NCI-H1105 (cell line): ENCODE data around the gene FGF3.

Experiments used
- DNase-seq: peaks from one replicate; lab custom pipeline; 2025; lab: John Stamatoyannopoulos, UW

The FGF3 gene

GRCh38 chr11:69818603-69819441 lies at the start of gene FGF3:
TSS of gene FGF3 (minus strand) at chr11:69819416. CDS start at chr11:69818933, 483 bp downstream.
- DNase-seq = no peak

DNA sequence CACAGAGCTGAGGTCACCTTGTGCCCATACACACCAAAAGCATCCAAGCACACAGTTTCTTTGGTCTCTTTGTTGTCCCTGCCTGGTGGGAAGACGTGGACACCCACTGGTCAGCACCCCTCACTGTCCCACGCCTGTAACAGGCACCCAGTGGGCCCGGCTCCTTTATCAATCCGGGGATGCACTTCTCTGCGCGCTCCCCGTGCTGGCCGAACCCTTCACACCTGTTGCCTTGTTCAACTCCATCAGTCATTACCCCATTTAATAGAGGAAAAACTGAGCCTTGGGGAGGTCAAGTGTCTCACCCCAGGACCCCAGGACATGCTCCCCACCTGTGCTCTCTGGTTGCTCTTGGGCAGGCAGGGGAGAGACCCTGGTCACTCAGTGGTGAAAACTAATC lies 49.7 kb upstream of the FGF3 start:
- DNase-seq = no peak

GRCh38 chr11:69868006-69868810 lies 49.0 kb upstream of the FGF3 start:
- no peak for DNase-seq

DNA sequence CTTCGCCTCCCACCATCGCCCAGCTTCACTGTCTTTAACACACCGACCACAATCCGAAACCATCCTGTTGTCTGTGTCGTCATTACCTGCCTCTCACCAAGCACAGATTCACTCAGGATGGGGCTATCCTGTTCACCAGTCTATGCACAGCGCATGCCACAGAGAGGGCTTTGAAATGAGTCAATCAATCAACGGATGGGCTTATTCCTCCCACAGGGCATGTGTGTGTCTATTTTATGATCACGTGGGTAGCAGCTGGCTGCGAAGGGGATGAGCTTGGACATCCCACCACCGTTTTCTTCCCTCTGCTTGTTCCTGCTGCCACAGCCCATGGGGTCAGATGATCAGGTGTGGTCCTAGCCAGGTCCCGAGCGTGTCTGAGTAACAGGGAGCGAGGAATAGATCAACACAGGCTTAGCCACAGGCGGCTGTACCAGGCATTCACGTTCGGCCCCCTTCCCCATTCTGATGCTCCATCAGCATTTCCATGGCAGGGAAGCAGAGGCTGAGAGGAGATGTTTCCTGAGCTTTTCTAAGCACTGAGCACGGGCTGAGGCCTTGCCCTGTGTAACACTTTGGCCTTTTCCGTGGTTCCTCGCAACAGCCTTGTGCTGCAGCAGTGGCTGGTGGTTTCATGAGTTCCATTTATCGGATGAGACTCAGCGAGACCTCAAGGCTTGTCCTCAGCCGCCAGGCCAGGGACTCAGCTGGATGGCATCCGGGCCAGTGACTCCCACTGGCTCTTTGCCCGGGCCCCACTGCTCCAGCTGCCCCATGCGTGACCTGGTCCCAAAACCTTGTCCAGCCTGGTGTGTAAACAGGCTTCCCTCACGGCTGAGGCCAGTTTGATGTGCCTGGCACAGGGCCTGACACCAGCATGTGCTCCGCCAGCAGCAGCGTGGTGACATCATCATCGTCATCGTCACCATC lies 48.1 kb upstream of the FGF3 start:
- DNase-seq = no peak

- no peak for DNase-seq
Observed at GRCh38 chr11:69866648-69867047, 47.4 kb upstream of the FGF3 start.

DNA sequence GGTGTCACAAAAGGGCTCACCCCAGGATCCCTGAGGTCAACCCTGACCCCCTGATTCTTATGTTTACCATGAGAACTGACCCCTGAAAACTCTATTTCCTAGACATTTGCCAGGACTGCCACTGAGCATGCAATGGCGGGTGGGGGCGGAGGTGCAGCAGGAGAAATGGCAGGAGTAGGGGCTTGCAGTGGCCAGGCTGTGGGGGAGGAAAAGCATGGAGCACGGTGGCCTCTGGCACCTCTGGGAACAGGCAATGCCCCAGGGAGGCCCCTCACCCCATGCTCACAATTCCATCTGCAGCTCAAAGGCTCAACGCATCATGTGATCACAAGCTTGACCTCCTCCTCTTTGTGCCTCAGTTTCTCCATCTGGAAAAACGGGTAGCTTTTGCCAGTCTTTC lies 46.5 kb upstream of the FGF3 start:
- DNase-seq = no peak

GRCh38 chr11:69864686-69865661 lies 45.8 kb upstream of the FGF3 start:
- no peak for DNase-seq

DNA sequence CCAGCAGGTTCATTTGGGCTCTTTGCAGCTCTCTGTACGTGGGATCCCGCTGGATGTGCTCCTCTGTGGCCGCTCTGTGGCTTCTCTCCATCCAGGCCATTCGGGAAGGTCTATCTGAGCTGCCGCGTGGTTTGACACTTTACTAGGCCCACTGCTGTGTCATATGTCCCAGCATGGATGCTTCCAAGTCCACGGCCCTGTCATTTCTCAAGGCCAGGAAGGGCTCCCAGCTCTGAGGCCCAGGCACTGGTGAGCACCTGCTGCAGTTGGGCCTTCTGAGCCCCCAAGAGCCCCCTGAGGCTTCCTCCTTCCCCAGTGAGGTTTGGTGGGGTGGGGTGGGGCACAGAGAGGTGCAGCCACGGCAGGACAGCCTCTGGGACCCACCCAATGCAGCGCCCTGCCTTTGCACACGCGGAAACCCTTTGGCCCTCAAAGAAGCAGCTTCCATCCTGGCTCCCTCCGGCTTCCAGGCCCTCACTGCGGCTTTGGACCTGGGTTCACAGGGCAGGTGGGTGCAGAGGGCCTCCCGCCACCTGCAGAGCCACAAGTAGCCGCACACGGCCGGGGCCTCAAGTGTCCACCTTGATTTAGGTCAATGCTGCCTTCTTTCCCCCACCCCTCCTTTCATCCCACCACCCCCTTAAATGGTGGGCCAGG lies 44.5 kb upstream of the FGF3 start:
- DNase-seq = no peak

DNA sequence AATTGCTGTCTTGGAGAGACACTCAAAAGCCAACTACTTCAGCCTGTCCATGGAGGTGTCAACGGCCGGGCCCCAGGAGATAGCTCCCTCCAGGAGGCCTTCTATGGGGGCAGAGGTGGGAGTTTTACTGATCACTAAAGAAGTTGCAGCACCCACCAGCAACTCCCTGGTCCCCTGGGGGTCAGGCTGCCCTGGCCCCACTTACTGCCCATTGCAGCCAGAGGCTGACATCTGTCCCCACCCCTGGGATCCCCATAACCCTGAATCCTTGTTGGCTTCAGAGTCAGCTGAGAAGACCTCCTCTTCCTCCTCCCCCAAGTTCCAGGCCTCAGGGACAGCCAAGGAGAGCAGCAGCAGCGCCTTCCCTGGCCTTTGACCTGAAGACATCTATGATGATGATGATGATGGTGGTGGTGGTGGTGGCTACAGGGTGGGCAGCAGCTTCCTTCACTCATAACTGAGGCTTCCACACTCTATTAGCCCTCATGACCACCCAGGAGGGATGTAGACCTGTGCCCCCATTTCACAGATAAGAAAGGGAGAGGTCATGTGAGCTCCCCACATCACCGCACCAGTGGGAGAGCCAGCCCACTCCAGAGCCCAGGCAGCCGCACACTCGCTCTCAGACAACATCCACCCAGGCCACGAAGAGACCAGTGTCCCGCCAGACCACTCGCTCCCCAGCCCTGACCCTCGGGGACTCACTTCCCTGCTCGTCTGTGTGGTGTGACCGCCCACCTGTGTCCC lies 43.8 kb upstream of the FGF3 start:
- no peak for DNase-seq

DNA sequence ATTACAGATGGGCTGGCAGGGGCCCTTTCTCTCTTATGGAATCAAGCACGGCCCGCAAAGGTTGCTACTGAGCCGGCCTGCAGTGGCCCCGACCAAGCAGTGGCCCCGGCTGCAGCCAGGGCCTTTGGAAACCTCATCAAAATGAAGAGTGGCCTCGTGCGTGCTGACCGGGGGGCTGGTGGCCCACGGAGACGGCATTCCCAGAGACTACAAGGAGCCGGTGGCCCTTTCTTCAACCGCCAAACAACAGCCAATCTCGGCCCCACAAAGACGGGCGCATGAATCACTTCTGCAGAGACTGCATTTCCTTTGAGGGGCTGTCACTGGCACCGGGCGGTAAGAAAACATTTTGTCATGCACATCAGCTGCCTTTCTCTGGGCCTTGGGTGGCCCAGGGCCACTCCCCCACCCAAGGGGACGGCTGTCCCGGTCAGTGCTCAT lies 43.1 kb upstream of the FGF3 start:
- DNase-seq = no peak

DNA sequence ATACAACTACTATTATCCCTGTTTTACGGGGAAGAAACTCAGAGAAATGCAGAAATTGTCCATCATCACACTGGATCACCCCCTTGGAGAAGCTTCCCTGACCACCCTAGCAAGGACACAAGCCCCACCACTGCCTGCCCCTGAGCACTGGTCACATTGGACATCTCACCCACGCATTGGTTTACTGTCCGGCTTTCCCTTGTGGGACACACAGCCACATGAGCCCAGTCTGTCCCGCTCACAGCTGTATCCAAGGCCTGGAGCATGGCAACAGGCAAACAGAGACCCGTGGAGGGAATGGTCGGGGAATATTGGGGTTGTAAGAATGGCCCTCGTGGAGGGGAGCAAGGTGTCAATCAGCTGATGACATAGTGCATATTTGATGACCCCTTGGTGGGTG lies 42.7 kb upstream of the FGF3 start:
- DNase-seq = no peak

DNA sequence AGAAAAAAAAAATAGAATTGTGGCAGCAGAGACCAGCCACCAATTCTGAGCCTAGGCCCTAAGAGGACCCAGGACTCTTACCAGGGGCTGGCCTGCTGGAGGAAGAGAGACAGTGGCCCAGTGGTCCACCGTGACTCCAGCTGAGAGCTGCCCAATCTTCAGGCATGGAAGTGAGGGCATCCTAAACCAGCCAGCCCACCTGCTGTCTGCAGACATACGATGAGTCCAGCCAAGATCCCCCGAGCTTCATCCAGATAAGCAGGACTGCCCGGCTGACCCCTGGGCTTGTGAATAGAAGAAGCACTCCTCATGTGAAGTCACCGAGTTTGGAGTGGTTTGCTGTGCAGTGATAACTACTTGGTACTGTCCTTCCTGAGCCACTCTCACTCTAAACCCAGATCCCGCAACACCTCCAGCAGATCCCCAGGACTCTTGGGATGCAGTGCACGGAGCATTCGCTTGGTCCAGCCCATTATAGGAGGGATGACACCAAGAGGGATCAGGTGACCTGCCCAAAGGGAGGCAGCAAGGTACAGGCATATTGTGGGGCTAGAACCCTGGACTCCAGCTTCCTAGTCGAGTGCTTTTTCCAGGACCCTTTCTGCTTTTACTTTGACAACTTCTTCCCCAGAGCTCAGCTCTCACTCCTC lies 41.7 kb upstream of the FGF3 start:
- DNase-seq = no peak

DNA sequence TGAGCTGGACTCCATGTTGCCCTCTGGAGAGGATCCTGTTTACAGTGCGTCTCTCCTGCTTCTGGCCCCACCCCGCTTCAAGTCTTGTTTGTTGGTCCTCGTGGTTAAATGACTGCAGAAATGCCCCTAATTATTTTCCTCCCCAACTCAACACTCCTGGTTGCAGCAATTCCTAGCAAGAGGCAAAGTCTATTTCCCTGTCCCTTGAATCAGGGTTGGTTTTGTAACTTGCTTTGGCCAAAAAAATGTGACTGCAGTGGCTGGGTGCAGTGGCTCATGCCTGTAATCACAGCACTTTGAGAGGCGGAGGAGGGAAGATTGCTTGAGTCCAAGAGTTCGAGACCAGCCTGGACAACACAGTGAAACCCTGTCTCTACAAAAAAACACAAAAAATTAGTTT lies 41.0 kb upstream of the FGF3 start:
- DNase-seq = no peak

DNA sequence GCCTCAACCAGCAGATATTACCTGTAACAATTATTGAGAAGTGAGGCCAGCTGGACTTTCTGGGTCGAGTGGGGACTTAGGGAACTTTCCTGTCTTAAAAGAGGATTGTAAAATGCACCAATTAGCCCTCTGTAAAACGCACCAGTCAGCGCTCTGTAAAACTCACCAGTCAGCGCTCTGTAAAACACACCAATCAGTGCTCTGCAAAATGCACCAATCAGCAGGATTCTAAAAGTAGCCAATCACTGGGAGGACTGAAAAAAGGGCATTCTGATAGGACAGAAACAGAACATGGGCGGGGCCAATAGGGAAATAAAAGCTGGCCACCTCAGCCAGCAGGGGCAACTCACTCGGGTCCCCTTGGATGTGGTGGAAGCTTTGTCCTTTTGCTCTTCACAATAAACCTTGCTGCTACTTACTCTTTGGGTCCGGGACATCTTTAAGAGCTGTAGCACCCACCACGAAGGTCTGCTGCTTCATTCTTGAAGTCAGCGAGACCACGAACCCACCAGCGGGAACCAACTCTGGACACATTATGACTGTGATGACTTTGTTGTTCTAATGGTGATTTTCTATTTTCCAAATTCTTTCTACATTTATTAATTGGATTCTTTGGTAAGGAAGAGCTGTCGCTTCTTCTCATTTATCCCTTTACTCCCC lies 40.2 kb upstream of the FGF3 start:
- no peak for DNase-seq

DNA sequence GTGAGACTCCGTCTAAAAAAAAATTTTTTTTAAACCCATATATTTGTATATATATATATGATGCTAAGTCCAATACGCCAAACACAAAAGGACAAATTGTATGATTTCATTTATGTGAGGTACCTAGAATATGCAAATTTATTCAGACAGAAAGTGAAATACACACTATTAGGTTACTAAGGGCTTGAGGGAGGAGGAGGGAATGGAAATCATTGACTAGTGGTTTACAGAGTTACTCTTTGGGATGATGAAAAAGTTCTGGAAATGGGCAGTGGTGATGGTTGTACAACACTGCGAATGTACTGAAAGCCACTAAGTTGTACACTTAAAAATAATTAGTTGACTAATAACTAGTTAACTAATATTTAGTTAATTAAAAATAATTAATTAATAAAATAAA lies 36.2 kb upstream of the FGF3 start:
- no peak for DNase-seq

- no peak for DNase-seq
Observed at GRCh38 chr11:69854713-69855112, 35.5 kb upstream of the FGF3 start.

GRCh38 chr11:69852056-69852455 lies 32.8 kb upstream of the FGF3 start:
- no peak for DNase-seq

DNA sequence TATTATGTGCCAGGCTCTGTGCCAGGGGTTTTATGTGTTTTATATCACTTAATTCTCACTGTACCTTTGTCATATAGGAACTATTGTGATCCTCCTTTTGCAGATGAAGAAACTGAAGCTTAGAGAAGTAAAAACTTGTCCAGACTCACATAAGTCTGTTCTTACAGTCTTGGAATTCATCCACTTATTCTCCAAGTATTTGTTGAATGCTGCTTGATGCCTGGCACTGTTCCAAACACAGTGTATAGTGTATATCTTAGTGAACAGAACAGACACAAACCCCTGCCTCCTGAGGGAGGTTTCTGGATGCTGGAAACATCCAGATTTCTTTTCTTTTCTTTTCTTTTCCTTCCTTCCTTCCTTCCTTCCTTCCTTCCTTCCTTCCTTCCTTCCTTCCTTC lies 29.0 kb upstream of the FGF3 start:
- DNase-seq = no peak

DNA sequence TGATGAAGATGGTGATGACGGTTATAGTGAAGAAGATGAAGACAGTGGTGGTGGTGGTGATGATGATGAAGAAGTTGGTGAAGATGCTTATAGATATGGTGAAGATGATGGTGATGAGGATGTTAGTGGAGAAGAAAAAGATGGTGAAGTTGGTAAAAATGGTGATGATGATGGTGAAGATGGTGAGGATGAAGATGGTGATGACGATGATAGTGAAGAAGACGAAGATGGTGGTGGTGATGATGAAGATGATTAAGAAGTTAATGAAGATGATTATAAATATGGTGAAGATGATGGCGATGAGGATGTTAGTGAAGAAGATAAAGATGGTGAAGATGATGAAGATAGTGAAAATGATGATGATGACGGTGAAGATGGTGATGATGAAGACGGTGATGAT lies 25.2 kb upstream of the FGF3 start:
- no peak for DNase-seq
